GM21381 (cell line): ENCODE data around the gene HELZ.
"Not testable (repeated sequence)": the region's sequence is repeated elsewhere in the genome, so short reads cannot be mapped to it uniquely, and the experiment has no call there.

Source experiments
- ATAC-seq: cut with Tn5 transposase; IDR thresholded peaks from one replicate; pipeline ENCODE4 v1.9.1; 2021; ENCODE audit warnings: mild to moderate bottlenecking, moderate library complexity; ENCODE audit not compliant: unreplicated experiment

HELZ gene

GRCh38 chr17:67124450-67125148 is 120.4 kb downstream of the HELZ start:
- no peak for ATAC-seq

GRCh38 chr17:67123699-67124098 is 121.3 kb downstream of the HELZ start:
- ATAC-seq, result no peak

GRCh38 chr17:67121316-67121891 is 123.6 kb downstream of the HELZ start:
- ATAC-seq, result no peak

- no peak for ATAC-seq
Observed at GRCh38 chr17:67119102-67119501, 125.9 kb downstream of the HELZ start.

- no peak for ATAC-seq
Observed at GRCh38 chr17:67116045-67116575, 128.9 kb downstream of the HELZ start.

GRCh38 chr17:67115401-67115800 is 129.6 kb downstream of the HELZ start:
- ATAC-seq, result no peak

- ATAC-seq, result no peak
Observed at GRCh38 chr17:67113486-67113885, 131.5 kb downstream of the HELZ start.

- ATAC-seq, result no peak
Observed at GRCh38 chr17:67111808-67112207, 133.2 kb downstream of the HELZ start.

GRCh38 chr17:67111327-67111726 is 133.7 kb downstream of the HELZ start:
- no peak for ATAC-seq

- ATAC-seq, result no peak
Observed at GRCh38 chr17:67110619-67111018, 134.4 kb downstream of the HELZ start.

- ATAC-seq, result no peak
Observed at GRCh38 chr17:67109111-67109510, 135.9 kb downstream of the HELZ start.

- ATAC-seq, result no peak
Observed at GRCh38 chr17:67107811-67108775, 136.9 kb downstream of the HELZ start.

- ATAC-seq, result no peak
Observed at GRCh38 chr17:67107171-67107570, 137.8 kb downstream of the HELZ start.

GRCh38 chr17:67105213-67105612 is 139.8 kb downstream of the HELZ start:
- no peak for ATAC-seq

GRCh38 chr17:67104641-67105040 is 140.4 kb downstream of the HELZ start:
- not testable (repeated sequence) for ATAC-seq

GRCh38 chr17:67098006-67098405 is 147.0 kb downstream of the HELZ start:
- ATAC-seq, result no peak

GRCh38 chr17:67096609-67097008 is 148.4 kb downstream of the HELZ start:
- no peak for ATAC-seq

GRCh38 chr17:67095803-67096202 is 149.2 kb downstream of the HELZ start:
- ATAC-seq, result no peak

GRCh38 chr17:67095291-67095690 is 149.7 kb downstream of the HELZ start:
- not testable (repeated sequence) for ATAC-seq

GRCh38 chr17:67093348-67093747 is 151.6 kb downstream of the HELZ start:
- ATAC-seq, result no peak

GRCh38 chr17:67092710-67093109 is 152.3 kb downstream of the HELZ start:
- ATAC-seq, result not testable (repeated sequence)
